Dermis blood vessel endothelial cell (primary cell): Measurements from ENCODE around the gene ISG15. TPM values are rescaled to one million over a fixed set of nuclear protein-coding genes. Genes with fewer than 3 reads are reported as not detected.
"Not testable (repeated sequence)": the region's sequence is repeated elsewhere in the genome, so short reads cannot be mapped to it uniquely, and the experiment has no call there.

ENCODE experiments used
- DNase-seq: peaks from one replicate; pipeline ENCODE4 v3.0.0; 2010
- total RNA-seq: library from RNA; depleted of rRNA; stranded (reverse); fragments of >200 nt; gene quantifications from 2 replicates; pipeline ENCODE4 v1.2.3, GENCODE V29; 2014

Gene ISG15
- total RNA-seq, 1 donor from 2014 or later, result 122 TPM

DNA sequence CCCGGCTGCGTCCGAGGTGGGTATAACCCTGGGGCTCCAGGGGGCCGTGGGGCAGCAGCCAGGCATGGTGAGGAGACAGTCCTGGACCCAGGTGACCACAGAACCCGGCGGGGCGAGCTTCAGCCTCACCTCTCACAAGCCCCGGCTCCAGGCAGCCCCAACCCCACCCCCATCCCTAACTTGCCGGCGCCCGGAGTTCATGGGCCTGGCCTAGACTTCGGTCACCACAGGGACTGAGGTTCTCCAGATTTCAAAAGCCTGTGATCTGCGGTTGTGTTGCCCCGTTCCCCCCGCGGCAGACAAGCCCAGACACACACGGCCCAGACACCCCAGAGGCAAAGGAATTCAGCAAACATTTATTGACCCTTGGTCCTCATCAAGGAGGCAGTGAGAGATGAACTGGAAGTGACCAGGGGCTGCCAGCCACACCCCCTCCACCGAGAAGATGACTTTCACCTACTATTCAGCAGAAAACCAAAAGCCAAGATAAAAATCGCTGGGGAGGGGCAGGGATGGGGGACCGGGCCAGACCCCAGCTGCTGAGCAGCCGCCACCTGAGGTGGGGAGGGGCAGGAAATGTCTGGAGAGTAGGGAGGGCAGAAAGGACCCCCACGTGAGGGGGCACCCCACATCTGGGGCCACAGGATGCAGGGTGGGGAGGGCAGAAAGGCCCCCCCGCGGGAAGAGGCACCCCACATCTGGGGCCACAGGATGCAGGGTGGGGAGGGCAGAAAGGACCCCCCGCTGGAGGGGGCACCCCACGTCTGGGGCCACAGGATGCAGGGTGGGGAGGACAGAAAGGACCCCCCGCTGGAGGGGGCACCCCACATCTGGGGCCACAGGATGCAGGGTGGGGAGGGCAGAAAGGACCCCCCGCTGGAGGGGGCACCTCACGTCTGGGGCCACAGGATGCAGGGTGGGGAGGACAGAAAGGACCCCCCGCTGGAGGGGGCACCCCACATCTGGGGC lies 17.3 kb upstream of the ISG15 start:
- no peak for DNase-seq

DNA sequence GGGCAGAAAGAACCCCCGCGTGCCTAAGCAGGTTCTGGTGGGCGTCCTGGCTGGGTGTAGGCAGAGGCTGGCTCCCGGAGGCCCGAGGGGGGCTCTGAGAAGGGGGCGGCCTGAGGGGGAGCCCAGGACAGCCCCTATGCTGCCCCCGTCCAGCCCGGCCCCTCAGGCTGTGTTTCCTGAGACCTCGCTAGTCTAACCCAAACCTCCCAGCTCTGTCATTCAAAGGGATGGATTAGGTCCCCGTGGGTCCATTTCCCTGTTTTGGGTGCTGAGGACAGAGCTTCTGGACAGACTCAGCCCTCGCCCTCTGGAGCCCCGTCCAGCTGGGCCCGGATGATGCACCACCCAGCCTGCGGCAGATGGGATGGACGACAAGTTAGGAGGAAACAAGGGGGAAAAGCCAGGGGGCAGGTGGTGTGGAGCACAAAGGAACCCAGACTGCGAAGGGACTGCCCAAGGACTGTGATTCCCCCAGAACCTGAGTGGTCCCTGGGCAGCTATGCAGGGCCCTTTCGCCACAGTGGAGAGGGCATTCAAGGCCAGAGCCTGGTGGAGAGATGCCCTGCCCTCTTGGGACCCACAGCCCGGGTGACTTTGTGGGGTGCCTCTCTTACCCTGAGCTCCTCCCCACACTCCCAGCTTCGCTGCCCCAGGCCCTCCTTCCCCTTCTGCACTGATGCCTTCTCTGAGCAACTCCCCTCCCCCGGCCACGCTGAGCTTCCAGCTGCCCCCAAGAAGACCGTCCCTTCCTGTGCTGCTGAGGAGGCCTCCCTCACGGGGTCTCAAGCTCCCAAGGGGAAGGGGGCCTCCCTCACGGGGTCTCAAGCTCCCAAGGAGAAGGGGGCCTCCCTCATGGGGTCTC lies 16.2 kb upstream of the ISG15 start:
- no peak for DNase-seq

- DNase-seq, result no peak
These were observed 15.6 kb upstream of the ISG15 start for GRCh38 chr1:997713-997992.

- no peak for DNase-seq
These were observed 15.1 kb upstream of the ISG15 start for GRCh38 chr1:997993-998744.

GRCh38 chr1:998745-998994 lies 14.6 kb upstream of the ISG15 start:
- DNase-seq, result no peak

DNA sequence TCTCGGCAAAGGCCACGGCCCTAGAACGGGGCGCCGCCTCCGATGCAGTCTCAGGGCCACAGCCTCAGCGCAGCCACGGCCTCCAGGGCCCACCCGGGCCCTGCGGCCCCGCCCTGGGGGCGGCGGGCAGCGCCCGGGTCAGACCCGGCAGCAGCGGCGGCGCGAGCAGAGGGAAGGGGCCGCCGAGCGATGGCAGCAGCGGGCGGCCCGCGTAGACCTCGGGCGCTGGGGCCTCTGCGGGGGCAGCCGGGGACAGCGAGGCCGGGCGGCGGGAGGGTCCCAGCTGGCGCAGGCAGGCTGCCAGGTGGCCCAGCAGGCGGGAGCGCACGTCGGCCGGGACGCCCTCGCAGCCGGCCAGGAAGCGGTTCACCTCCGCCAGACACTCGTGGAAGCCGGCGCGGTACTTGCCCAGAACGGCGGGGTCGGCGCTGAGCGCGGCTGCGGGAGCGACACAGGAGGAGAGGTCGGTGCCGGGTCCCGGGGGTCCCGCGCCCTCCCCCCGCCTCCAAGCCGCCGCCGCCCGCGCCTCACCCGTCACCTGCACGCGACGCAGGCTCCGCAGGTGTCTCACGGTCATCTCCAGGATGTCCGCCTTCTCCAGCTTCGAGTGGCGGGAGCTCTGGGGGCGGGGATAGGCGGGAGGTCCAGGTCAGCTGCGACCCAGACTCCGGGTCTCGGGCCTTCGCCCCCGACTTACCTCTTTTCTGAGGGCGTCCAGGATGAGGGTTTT lies 14.1 kb upstream of the ISG15 start:
- peak; percentile 50 for DNase-seq

GRCh38 chr1:999725-1000356 lies 13.5 kb upstream of the ISG15 start, which contains the start of gene HES4:
TSS of gene HES4 (minus strand) at chr1:1000097. CDS start at chr1:999973, 124 bp downstream.
- DNase-seq, result peak; percentile 95

GRCh38 chr1:1000357-1001056 lies 12.8 kb upstream of the ISG15 start:
- peak; percentile 88 for DNase-seq

DNA sequence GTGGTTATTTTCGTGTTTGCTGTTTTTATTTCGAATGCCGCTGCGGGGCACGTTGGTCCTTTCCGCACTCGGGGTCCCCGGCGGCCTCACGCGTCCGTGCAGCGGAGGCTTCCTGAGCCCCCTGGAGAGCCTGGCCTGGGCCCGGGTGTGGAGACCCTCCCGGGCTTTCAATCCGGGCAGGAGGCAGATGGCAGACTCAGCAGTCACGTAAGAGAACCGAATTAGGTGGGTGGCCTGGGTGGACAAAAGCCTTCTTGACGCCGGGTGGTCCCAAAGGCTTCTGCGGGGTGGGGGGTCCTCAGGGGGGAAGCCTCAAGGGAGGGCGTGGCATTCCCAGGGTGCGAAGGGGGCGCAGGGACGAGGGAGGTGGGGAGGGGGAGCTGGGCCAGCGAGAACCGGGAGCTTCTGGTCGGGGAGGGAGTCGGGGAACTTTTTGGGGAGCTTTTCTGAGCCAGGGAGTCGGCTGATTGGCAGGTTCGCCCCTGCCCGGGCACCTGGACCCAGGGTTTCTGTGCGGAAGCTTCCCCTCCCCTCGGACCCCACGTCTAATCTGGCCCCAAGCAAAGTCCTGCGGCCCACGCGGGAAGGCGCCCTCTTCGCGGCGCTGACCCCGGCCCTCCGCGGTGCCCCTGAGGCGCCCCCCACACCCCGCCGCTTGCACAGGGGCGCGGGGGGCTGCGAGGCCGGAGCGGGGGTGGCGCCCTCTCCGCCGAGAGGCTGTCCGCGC lies 12.1 kb upstream of the ISG15 start:
- no peak for DNase-seq

DNA sequence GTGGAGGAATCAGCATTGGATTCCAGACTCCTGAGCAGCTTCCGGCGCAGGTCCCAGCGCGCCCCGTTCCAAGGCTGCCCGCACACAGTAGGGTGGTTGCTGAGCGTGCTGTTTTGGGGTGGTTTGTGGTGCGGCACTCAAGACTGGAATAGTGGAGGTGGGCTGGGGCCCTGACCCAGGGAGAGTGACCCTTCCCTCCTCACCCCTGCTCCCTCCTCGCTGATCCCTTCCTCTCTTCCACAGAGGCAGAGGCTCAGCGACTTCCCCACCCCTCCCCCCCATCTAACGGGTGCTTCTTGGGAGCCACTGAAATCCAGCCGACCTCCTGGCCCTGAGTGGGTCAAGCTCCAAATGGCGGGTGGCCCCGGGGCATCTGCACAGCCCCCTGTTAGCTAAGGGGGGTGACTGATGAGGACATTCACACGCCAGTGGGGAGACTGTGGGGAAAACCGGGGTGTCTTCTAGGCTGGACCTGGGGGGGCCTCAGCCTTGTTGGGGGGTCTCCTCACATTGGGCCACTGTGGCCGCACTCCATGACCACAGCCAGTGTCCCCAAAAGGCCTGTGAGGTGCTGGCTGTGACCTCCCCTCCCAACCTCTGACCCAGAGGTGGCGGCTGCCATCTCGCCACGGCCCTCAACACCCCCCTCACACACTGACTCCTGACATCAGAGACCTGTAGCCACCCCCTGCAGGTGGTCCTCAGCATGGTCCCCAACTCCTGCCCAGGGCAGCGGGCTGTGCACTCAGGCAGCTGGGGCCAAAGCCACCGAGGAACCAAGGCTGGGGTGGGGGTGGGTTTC lies 9.5 kb upstream of the ISG15 start:
- no peak for DNase-seq

GRCh38 chr1:1004420-1004779 lies 8.9 kb upstream of the ISG15 start:
- DNase-seq, result no peak

DNA sequence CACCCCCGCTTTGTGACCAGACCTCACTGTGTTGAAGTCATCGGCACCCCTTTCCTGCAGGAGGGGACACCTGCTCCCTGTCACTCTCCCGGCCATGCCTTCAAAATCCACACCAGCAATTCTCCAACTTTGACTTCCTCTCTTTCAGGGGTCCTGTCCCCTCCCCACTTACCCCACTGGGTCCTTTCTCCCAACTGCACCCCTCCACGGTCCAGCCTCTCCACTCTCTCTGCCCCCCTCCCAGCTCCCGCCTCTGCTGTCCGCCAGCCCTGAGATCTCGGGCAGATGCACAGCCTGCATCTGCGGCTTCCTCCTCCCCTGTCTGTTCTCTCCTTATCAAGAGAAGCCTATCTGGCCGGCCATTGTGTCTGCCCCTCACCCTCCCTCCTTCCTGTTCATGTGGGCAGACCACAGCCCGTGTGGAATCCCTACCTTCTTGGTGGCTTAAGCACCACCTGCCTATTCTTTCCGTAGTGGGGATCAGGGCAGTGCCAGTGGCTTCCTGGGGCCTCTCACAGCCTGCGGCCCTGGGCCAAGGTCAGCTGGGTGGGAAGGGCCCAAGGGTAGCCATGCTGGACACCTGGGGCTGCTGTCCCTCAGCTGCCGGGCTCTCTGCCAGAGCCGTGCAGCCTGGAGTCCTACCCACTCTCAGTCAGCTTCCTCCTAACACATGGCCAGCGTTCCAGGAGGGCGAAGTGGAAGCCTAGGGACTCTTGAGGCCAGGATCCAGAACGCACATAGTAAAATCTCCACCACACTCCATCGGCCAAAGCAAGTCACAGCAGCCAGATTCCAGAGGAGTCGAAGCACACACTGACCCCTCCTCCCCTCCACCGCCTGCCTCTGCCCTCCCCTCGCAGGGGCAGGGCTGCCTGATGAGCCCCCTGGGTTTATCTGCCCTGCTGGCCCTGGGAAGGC lies 8.3 kb upstream of the ISG15 start:
- DNase-seq, result peak; percentile 74

DNA sequence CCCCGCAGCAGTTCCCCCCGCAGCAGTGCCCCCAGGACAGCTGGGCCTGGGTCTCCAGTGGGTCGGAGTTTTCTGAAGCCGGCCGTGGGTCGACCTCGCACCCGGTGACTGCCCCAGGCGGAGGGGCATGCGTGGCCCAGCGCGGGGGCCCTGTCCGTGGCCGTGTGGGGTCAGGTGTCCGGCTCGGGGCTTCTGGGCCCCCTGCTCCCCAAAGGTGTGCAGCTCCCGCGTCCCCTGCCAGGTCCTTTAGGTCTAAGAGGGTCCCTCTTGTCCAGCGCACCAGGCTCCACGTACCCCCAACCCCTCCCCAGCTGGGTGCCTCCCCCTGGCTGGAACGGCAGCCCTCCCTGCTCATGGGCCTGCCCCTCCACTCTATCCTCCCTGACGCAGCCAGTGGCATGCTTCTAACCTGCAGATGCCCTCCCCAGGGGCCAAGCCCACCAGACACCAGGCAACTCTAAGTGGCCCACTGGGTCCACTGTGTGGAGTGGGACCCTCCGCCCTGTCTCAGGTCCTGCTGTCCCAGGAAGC lies 7.5 kb upstream of the ISG15 start:
- no peak for DNase-seq

GRCh38 chr1:1006305-1007159 lies 6.8 kb upstream of the ISG15 start:
- DNase-seq, result no peak

DNA sequence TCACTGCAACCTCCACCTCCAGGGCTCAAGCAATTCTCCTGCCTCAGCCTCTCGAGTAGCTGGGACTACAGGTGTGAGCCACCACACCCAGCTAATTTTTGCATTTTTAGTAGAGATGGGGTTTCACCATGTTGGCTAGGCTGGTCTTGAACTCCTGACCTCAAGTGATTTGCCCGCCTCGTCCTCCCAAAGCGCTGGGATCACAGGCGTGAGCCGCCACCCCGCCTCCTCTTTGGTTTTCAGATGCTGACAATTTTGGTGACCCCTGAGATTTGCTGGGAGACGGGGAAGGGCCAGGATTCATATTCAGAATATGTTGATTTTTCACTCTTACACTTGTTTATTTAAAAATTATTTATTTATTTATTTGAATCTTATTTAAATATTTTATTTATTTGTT lies 3.2 kb upstream of the ISG15 start:
- DNase-seq, result not testable (repeated sequence)

GRCh38 chr1:1011396-1011949 lies 1.8 kb upstream of the ISG15 start:
- DNase-seq, result no peak

DNA sequence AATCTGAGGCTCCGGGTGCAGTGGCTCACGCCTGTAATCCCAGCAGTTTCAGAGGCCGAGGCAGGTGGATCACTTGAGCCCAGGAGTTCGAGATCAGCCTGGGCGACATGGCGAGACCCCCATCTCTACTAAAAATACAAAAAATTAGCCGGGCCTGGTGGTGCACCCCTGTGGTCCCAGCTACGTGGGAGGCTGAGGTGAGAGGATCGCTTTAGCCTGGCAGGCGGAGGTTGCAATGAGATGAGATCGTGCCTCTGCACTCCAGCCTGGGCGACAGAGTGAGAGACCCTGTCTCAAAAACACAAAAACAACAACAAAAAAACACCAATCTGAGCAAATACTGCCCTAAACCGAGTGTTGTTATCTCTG lies 577 bp upstream of the ISG15 start:
- not testable (repeated sequence) for DNase-seq
